ENCODE measurements around the gene OPCML. TPM values are rescaled to one million over a fixed set of nuclear protein-coding genes. Genes with fewer than 3 reads are reported as not detected.

The OPCML gene
- polyA plus RNA-seq, 1 donor from 2014 or later = 11.6 TPM

DNA sequence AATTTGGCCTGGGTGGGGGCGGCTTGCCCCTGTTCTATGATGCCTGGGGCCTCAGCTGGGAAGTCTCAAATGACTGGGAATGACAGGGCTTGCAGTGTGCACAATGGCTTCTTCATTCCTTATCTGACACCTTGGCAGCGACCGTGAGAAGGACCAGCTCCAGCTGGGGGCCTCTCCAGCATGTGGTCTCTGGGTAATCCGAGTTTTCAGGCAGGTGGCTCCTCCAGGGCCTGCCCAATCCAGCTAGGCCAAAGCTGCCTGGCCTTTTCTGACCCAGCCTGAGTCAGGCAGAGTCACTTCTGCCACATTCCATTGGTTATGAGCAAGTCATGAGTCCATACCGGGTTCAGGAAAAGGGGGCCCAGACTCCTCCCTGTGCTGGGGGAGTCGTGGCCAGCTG lies 646.0 kb downstream of the OPCML start:
- Histone ChIP-seq H3K36me3 (ENCODE audit: insufficient read depth, low read length) (no peaks in the 10 kb centered on the region), H3F3A (ENCODE audit: insufficient read depth, low read length, poor library complexity, severe bottlenecking) (no peaks in the 10 kb centered on the region), H3K9me2 (ENCODE audit: insufficient read depth, low read length) (no peaks in the 10 kb centered on the region), H4K20me1 (ENCODE audit: insufficient read depth) (no peaks in the 10 kb centered on the region), H3K9me3 (ENCODE audit: low read length) (no peaks in the 10 kb centered on the region), H3K79me2 (replicated peaks; ENCODE audit: insufficient read depth, low read length) (no peaks in the 10 kb centered on the region), H2AFZ (ENCODE audit: low read depth, low read length) (no peak overlapping the region), H3K9ac (ENCODE audit: low read length) (no peak overlapping the region), H3K27me3 (ENCODE audit: insufficient read depth, low read depth, low read length) (no peaks in the 10 kb centered on the region), H3K27ac (ENCODE audit: low read length) (no peak overlapping the region), H3K4me2 (ENCODE audit: low read length) (no peak overlapping the region), H3K4me3 (ENCODE audit: low read length) (no peak overlapping the region)
- TF ChIP-seq, protein P1, sequence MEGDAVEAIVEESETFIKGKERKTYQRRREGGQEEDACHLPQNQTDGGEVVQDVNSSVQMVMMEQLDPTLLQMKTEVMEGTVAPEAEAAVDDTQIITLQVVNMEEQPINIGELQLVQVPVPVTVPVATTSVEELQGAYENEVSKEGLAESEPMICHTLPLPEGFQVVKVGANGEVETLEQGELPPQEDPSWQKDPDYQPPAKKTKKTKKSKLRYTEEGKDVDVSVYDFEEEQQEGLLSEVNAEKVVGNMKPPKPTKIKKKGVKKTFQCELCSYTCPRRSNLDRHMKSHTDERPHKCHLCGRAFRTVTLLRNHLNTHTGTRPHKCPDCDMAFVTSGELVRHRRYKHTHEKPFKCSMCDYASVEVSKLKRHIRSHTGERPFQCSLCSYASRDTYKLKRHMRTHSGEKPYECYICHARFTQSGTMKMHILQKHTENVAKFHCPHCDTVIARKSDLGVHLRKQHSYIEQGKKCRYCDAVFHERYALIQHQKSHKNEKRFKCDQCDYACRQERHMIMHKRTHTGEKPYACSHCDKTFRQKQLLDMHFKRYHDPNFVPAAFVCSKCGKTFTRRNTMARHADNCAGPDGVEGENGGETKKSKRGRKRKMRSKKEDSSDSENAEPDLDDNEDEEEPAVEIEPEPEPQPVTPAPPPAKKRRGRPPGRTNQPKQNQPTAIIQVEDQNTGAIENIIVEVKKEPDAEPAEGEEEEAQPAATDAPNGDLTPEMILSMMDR (IDR thresholded peaks at IDR 0.05; ENCODE audit: poor library complexity, severe bottlenecking) = no peak
- no peak for TF ChIP-seq RAD21 (conservative IDR thresholded peaks at IDR 0.05)
- TF ChIP-seq SMC3 (conservative IDR thresholded peaks at IDR 0.05; ENCODE audit: poor library complexity) = no peak
- TF ChIP-seq TAF1 (IDR thresholded peaks at IDR 0.05; ENCODE audit: low read depth) = no peak
- no peak for TF ChIP-seq EP300 (conservative IDR thresholded peaks at IDR 0.05; ENCODE audit: poor library complexity, severe bottlenecking)
- TF ChIP-seq MXI1 (conservative IDR thresholded peaks at IDR 0.05; ENCODE audit: poor library complexity, severe bottlenecking) = no peak
- TF ChIP-seq, protein P2, sequence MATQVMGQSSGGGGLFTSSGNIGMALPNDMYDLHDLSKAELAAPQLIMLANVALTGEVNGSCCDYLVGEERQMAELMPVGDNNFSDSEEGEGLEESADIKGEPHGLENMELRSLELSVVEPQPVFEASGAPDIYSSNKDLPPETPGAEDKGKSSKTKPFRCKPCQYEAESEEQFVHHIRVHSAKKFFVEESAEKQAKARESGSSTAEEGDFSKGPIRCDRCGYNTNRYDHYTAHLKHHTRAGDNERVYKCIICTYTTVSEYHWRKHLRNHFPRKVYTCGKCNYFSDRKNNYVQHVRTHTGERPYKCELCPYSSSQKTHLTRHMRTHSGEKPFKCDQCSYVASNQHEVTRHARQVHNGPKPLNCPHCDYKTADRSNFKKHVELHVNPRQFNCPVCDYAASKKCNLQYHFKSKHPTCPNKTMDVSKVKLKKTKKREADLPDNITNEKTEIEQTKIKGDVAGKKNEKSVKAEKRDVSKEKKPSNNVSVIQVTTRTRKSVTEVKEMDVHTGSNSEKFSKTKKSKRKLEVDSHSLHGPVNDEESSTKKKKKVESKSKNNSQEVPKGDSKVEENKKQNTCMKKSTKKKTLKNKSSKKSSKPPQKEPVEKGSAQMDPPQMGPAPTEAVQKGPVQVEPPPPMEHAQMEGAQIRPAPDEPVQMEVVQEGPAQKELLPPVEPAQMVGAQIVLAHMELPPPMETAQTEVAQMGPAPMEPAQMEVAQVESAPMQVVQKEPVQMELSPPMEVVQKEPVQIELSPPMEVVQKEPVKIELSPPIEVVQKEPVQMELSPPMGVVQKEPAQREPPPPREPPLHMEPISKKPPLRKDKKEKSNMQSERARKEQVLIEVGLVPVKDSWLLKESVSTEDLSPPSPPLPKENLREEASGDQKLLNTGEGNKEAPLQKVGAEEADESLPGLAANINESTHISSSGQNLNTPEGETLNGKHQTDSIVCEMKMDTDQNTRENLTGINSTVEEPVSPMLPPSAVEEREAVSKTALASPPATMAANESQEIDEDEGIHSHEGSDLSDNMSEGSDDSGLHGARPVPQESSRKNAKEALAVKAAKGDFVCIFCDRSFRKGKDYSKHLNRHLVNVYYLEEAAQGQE (IDR thresholded peaks at IDR 0.05; ENCODE audit: borderline replicate concordance) = no peak
- TF ChIP-seq EZH2 (IDR thresholded peaks at IDR 0.05; ENCODE audit: borderline replicate concordance, insufficient read depth, low read length, poor library complexity, severe bottlenecking) = no peak
- TF ChIP-seq POLR2AphosphoS5 (IDR thresholded peaks at IDR 0.05) = no peak

DNA sequence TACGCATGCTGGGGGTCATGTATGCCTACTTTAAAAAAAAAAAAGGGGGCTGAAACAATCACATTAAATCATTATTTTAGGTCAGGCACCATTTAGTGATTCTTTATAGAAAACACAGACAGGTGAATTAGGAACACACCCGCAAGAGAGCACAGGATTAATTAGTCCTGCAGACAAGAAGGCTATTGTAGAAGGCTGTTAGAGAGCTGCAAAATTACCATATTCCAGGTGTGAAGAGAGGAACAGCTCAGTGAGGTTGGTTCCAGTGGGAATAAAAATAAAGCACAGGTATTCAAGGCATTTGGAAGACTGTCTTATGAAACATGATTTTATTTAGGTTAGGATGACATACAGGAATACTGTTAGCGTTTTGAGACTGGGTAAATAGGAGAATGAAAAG lies 649.1 kb downstream of the OPCML start:
- Histone ChIP-seq H3K9ac (ENCODE audit: low read length) (no peak overlapping the region), H3K9me2 (ENCODE audit: insufficient read depth, low read length) (no peaks in the 10 kb centered on the region), H3K79me2 (replicated peaks; ENCODE audit: insufficient read depth, low read length) (no peaks in the 10 kb centered on the region), H3K36me3 (ENCODE audit: insufficient read depth, low read length) (no peaks in the 10 kb centered on the region), H3K4me3 (ENCODE audit: low read length) (no peak overlapping the region), H3K27ac (ENCODE audit: low read length) (no peak overlapping the region), H4K20me1 (ENCODE audit: insufficient read depth) (no peaks in the 10 kb centered on the region), H3F3A (ENCODE audit: insufficient read depth, low read length, poor library complexity, severe bottlenecking) (no peaks in the 10 kb centered on the region), H3K9me3 (ENCODE audit: low read length) (no peaks in the 10 kb centered on the region), H3K4me2 (ENCODE audit: low read length) (no peak overlapping the region), H3K27me3 (ENCODE audit: insufficient read depth, low read depth, low read length) (no peaks in the 10 kb centered on the region), H2AFZ (ENCODE audit: low read depth, low read length) (no peak overlapping the region)
- TF ChIP-seq EP300 (conservative IDR thresholded peaks at IDR 0.05; ENCODE audit: poor library complexity, severe bottlenecking) (no peak), EZH2 (IDR thresholded peaks at IDR 0.05; ENCODE audit: borderline replicate concordance, insufficient read depth, low read length, poor library complexity, severe bottlenecking) (no peak), SMC3 (conservative IDR thresholded peaks at IDR 0.05; ENCODE audit: poor library complexity) (no peak), RAD21 (conservative IDR thresholded peaks at IDR 0.05) (no peak), POLR2AphosphoS5 (IDR thresholded peaks at IDR 0.05) (no peak), TAF1 (IDR thresholded peaks at IDR 0.05; ENCODE audit: low read depth) (no peak), MXI1 (conservative IDR thresholded peaks at IDR 0.05; ENCODE audit: poor library complexity, severe bottlenecking) (no peak)
- TF ChIP-seq, protein P1 (IDR thresholded peaks at IDR 0.05; ENCODE audit: poor library complexity, severe bottlenecking) = no peak
- TF ChIP-seq, protein P2 (IDR thresholded peaks at IDR 0.05; ENCODE audit: borderline replicate concordance) = no peak
